Panc1 (cell line): ENCODE measurements around the gene SH3PXD2A. TPM values are rescaled to one million over a fixed set of nuclear protein-coding genes. Genes with fewer than 3 reads are reported as not detected.

ENCODE experiments used
- ATAC-seq: fragments of 200-7000 bp; cut with Tn5 transposase; 2 replicates; pipeline ENCODE4 v1.9.1; 2020; ENCODE audit warnings: mild to moderate bottlenecking, moderate library complexity
- BruUV-seq: library from RNA; stranded (reverse); fragments of 400-500 nt; replicated peaks from 2 replicates; lab custom pipeline; 2021; lab: Mats Ljungman, UMichigan
- CTCF ChIA-PET: fragments of 300-600 bp; sonication (Branson Sonifier 250); formaldehyde crosslinking; loops from one replicate; lab custom pipeline; 2022; ENCODE audit warnings: antibody characterized with exemption; lab: Charles Lee
- POLR2A ChIA-PET: fragments of 300-600 bp; sonication (Branson Sonifier 250); formaldehyde crosslinking; loops from one replicate; lab custom pipeline; 2022; ENCODE audit warnings: antibody characterized with exemption; lab: Charles Lee
- DNase-seq: peaks from one replicate; pipeline ENCODE4 v3.0.0-alpha.2; 2010; ENCODE audit warnings: low read depth, low spot score
- H3K27ac ChIP-seq: 2 replicates; pipeline ENCODE4 v1.5.1; 2011; ENCODE audit warnings: mild to moderate bottlenecking, low read length, inconsistent platforms
- H3K27me3 ChIP-seq: fragments of 200-500 bp; sonication (Bioruptor generic); 2 replicates; pipeline ENCODE4 v1.6.0; 2014; ENCODE audit warnings: low read length, inconsistent platforms; ENCODE audit not compliant: control insufficient read depth, insufficient read depth
- H3K36me3 ChIP-seq: fragments of 200-500 bp; sonication (Bioruptor generic); 2 replicates; pipeline ENCODE4 v1.5.1; 2014; ENCODE audit warnings: inconsistent platforms, mild to moderate bottlenecking, low read length, moderate library complexity; ENCODE audit not compliant: control insufficient read depth, insufficient read depth
- H3K4me1 ChIP-seq: 2 replicates; pipeline ENCODE4 v1.5.1; 2011; ENCODE audit warnings: inconsistent platforms, mild to moderate bottlenecking, low read length, moderate library complexity; ENCODE audit not compliant: control insufficient read depth, insufficient read depth
- H3K4me3 ChIP-seq, 2 experiments: 2 replicates each; pipeline ENCODE4 v1.5.1; 2011 to 2012; ENCODE audit warnings: low read depth in 2 of 2, low read length in 2 of 2, mild to moderate bottlenecking in 2 of 2, inconsistent platforms in 1 of 2, moderate library complexity in 1 of 2
- H3K9me3 ChIP-seq: fragments of 200-500 bp; sonication (Bioruptor generic); 2 replicates; pipeline ENCODE4 v1.5.1; 2014; ENCODE audit warnings: low read depth, mild to moderate bottlenecking, inconsistent platforms, low read length, moderate library complexity; ENCODE audit not compliant: control insufficient read depth, insufficient read depth
- CTCF ChIP-seq: fragments of 450-650 bp; IDR thresholded peaks from 2 replicates; pipeline ENCODE4 v1.5.1; 2017; ENCODE audit warnings: mild to moderate bottlenecking
- POLR2AphosphoS5 ChIP-seq: IDR thresholded peaks from 2 replicates; pipeline ENCODE4 v1.6.1; 2012; ENCODE audit warnings: mild to moderate bottlenecking, low read depth, low read length, moderate library complexity
- SIN3A ChIP-seq: IDR thresholded peaks from 2 replicates; pipeline ENCODE4 v1.6.1; 2012; ENCODE audit warnings: low read depth, mild to moderate bottlenecking, low read length, moderate library complexity, borderline replicate concordance; ENCODE audit not compliant: insufficient read depth
- TCF7L2 ChIP-seq: IDR thresholded peaks from 2 replicates; pipeline ENCODE4 v1.6.1; 2011; ENCODE audit warnings: mild to moderate bottlenecking, low read depth, low read length, inconsistent platforms
- in situ Hi-C: cut with HindIII; loops from 2 replicates; pipeline ENCODE4 v1.10.0; 2016; ENCODE audit warnings: low sequenced_read_pairs, low pct_unique_long_range_greater_than_20kb
- intact Hi-C: fragments of 100-400 bp; cut with micrococcal nuclease; formaldehyde crosslinking; loops from one replicate; pipeline ENCODE4 v1.10.0; 2022; ENCODE audit not compliant: unreplicated experiment
- total RNA-seq: library from RNA; stranded (reverse); gene quantifications from one replicate; pipeline ENCODE4 v1.2.1, GENCODE V29; 2021; ENCODE audit not compliant: unreplicated experiment
- TF ChIP-seq, protein P1 (sequence below), 2 experiments: IDR thresholded peaks; 2 replicates each; pipeline ENCODE4 v1.6.1; 2011 to 2012; ENCODE audit warnings: low read depth in 2 of 2, control low read depth in 1 of 2, low read length in 1 of 2, mild to moderate bottlenecking in 1 of 2, moderate library complexity in 1 of 2; ENCODE audit not compliant: insufficient read depth in 1 of 2

The SH3PXD2A gene
- total RNA-seq, 1 experiment from 2014 or later = 5.7 TPM

DNA sequence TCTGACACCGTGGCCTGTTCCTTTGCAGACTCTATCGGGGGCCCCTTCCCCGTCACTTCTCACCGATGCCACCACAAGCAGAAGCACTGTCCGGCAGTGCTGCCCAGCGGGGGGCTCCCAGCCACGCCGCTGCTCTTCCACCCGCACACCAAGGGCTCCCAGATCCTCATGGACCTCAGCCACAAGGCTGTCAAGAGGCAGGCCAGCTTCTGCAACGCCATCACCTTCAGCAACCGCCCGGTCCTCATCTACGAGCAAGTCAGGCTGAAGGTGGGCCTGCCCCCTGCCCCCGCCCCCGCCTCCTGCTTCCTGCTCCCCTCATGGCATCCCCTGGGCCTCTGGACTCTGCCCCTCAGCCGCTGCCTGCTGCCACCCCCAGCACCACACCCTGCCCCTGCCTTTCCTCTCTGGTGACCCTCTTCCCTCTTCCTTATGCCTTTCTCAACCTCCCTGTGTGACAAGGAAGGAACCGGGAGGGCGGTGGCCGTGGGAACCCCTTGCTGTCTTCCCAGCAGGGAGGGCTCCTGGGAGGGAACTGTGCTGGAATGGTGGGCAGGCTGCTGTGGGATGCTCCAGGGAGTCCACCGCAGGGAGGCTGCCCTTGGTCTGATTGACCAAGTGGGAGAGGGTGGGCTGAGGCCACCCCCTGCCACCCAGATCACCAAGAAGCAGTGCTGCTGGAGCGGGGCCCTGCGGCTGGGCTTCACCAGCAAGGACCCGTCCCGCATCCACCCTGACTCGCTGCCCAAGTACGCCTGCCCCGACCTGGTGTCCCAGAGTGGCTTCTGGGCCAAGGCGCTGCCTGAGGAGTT lies 284.3 kb downstream of the SH3PXD2A start:
- ChIA-PET POLR2A (no interaction called here), CTCF (no interaction called here)
- Histone ChIP-seq H3K4me3 (no peak overlapping the region), H3K27me3 (no peaks in the 10 kb centered on the region), H3K27ac (no peak overlapping the region), H3K36me3 (no peaks in the 10 kb centered on the region), H3K9me3 (no peaks in the 10 kb centered on the region), H3K4me1 (peaks cover 6% of the 10 kb centered on the region)
- no peak for DNase-seq
- intact Hi-C loops = no loop called here
- no peak for TF ChIP-seq CTCF
- in situ Hi-C loops = no loop called here
- no peak for ATAC-seq
- BruUV-seq = no TSS peak

- TF ChIP-seq CTCF (no peak), TCF7L2 (no peak), POLR2AphosphoS5 (no peak), SIN3A (no peak)
- TF ChIP-seq, protein P1, sequence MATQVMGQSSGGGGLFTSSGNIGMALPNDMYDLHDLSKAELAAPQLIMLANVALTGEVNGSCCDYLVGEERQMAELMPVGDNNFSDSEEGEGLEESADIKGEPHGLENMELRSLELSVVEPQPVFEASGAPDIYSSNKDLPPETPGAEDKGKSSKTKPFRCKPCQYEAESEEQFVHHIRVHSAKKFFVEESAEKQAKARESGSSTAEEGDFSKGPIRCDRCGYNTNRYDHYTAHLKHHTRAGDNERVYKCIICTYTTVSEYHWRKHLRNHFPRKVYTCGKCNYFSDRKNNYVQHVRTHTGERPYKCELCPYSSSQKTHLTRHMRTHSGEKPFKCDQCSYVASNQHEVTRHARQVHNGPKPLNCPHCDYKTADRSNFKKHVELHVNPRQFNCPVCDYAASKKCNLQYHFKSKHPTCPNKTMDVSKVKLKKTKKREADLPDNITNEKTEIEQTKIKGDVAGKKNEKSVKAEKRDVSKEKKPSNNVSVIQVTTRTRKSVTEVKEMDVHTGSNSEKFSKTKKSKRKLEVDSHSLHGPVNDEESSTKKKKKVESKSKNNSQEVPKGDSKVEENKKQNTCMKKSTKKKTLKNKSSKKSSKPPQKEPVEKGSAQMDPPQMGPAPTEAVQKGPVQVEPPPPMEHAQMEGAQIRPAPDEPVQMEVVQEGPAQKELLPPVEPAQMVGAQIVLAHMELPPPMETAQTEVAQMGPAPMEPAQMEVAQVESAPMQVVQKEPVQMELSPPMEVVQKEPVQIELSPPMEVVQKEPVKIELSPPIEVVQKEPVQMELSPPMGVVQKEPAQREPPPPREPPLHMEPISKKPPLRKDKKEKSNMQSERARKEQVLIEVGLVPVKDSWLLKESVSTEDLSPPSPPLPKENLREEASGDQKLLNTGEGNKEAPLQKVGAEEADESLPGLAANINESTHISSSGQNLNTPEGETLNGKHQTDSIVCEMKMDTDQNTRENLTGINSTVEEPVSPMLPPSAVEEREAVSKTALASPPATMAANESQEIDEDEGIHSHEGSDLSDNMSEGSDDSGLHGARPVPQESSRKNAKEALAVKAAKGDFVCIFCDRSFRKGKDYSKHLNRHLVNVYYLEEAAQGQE (IDR thresholded peaks at IDR 0.05; ENCODE audit: insufficient read depth in 1 of 2, low read depth in 2 of 2, low read length in 1 of 2) = no peak
- no peak for DNase-seq
- ChIA-PET CTCF (no interaction called here), POLR2A (no interaction called here)
- H3K36me3 ChIP-seq = no peaks in the 10 kb centered on the region
- in situ Hi-C loops (no loop called here), intact Hi-C loops (no loop called here)
- no peak overlapping the region for H3K27ac ChIP-seq
- BruUV-seq = no TSS peak
- H3K4me3 ChIP-seq = no peak overlapping the region
- H3K27me3 ChIP-seq = no peaks in the 10 kb centered on the region
- no peaks in the 10 kb centered on the region for H3K9me3 ChIP-seq
- H3K4me1 ChIP-seq = no peaks in the 10 kb centered on the region; the same call in 1 of the 2 replicates
- no peak for ATAC-seq
Measured at GRCh38 chr10:103569896-103570295, 285.5 kb downstream of the SH3PXD2A start.
